Measurements from ENCODE around the gene CARS2. TPM values are rescaled to one million over a fixed set of nuclear protein-coding genes. Genes with fewer than 3 reads are reported as not detected.

Gene CARS2
- total RNA-seq, 1 donor from 2014 or later = 57.1 TPM

DNA sequence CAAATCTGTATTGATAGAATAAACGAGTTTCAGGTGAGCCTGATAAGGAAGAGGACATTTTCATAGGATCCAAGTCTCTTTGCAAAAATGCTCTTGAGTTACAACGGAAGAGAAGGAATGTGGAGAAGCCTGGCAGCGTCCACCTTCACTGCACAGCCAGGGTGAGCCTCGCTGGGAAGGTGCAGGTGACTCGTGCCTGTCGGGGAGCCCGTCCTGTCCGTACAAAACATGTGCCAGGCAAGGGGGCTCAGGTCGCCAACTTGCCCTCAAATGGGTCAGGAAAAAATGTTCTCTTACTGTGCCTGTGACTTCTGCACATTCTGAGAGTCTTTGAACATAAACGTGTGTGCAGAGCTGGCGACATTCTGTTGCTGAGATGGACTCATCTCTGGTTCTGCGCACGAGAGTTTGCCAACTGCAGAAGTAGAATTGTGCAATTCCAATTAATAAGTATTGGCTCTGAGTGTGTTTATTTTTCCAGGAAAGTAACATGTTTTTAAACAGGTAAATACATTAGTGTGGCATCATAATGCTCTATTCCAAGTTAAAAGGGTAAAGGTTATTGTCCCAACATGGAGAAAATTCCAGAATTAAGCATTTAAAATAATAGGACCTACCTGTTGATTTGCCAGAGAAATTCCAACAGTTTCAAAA lies 62.0 kb downstream of the CARS2 start:
- TF ChIP-seq, protein P1, sequence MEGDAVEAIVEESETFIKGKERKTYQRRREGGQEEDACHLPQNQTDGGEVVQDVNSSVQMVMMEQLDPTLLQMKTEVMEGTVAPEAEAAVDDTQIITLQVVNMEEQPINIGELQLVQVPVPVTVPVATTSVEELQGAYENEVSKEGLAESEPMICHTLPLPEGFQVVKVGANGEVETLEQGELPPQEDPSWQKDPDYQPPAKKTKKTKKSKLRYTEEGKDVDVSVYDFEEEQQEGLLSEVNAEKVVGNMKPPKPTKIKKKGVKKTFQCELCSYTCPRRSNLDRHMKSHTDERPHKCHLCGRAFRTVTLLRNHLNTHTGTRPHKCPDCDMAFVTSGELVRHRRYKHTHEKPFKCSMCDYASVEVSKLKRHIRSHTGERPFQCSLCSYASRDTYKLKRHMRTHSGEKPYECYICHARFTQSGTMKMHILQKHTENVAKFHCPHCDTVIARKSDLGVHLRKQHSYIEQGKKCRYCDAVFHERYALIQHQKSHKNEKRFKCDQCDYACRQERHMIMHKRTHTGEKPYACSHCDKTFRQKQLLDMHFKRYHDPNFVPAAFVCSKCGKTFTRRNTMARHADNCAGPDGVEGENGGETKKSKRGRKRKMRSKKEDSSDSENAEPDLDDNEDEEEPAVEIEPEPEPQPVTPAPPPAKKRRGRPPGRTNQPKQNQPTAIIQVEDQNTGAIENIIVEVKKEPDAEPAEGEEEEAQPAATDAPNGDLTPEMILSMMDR (IDR thresholded peaks at IDR 0.05) = no peak
- Mint-ChIP-seq H3K27me3 (ENCODE audit: unreplicated experiment) (no peaks in the 10 kb centered on the region), H3K4me3 (ENCODE audit: unreplicated experiment) (no peak overlapping the region), H3K9me3 (ENCODE audit: unreplicated experiment) (no peaks in the 10 kb centered on the region), H3K4me1 (ENCODE audit: unreplicated experiment) (peaks cover 2% of the 10 kb centered on the region), H3K27ac (ENCODE audit: unreplicated experiment) (no peak overlapping the region), H3K36me3 (ENCODE audit: unreplicated experiment) (peaks cover 25% of the 10 kb centered on the region)
- no peak for DNase-seq (ENCODE audit: extremely low spot score, unreplicated experiment)

DNA sequence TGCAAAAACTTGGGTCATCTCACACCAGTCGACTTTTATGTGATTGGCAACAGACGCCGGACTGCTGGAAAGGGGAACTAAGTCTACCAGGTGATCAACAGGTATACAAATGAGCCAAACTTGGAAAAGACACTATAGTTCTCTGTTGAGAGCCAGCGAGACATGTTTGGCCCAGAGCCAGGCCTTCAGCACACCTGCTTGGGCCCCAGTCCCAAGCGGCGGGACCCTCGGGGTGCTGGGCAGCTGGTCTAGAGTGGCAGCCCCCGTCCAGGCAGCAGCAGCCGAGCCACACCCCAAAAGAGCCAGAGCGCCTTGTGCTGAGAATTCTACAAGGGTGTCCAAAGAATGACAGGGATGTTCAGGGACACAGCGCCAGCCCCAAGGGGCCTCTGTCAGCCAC lies 62.6 kb downstream of the CARS2 start:
- TF ChIP-seq, protein P1 (IDR thresholded peaks at IDR 0.05) = no peak
- DNase-seq (ENCODE audit: extremely low spot score, unreplicated experiment) = no peak
- no peak overlapping the region for H3K27ac Mint-ChIP-seq (ENCODE audit: unreplicated experiment)
- no peaks in the 10 kb centered on the region for H3K9me3 Mint-ChIP-seq (ENCODE audit: unreplicated experiment)
- peaks cover 2% of the 10 kb centered on the region for H3K4me1 Mint-ChIP-seq (ENCODE audit: unreplicated experiment)
- H3K36me3 Mint-ChIP-seq (ENCODE audit: unreplicated experiment) = peaks cover 31% of the 10 kb centered on the region
- H3K4me3 Mint-ChIP-seq (ENCODE audit: unreplicated experiment) = no peak overlapping the region
- no peaks in the 10 kb centered on the region for H3K27me3 Mint-ChIP-seq (ENCODE audit: unreplicated experiment)

DNA sequence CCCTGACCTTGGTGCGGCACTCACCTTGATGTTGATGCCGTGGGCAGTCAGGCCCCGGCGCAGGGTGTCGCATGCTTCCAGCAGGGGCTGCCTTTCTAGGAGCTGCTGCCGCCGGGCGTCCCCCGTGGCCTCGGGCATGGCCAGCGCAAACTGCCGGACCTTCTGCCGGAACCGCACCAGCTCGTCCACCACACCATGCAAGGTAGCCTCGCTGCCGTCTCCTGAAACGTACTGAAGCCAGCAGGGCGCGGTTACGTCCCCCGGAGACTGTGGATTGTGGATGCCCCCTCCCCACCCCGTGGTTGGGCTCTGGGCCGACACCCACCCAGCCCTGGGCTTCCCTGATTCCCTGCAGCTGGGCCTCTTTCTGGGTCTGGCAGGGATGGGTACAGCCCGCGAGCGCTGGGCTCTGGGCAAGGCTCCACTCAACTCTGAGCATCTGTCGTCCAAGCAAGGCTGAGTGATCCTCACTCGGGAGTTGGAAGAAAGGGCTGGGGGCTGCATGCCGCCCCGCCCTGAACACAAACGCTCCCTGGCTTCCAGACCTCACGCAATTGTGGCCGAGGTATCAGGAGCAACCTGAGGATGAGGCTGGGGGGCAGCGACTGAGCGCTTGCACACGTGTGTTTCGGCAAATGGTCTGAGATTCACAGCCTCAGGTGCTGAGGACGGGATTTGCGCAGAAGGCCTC lies 63.5 kb downstream of the CARS2 start:
- H3K4me3 Mint-ChIP-seq (ENCODE audit: unreplicated experiment) = no peak overlapping the region
- peak; percentile 83 for DNase-seq (ENCODE audit: extremely low spot score, unreplicated experiment)
- H3K27ac Mint-ChIP-seq (ENCODE audit: unreplicated experiment) = no peak overlapping the region
- H3K27me3 Mint-ChIP-seq (ENCODE audit: unreplicated experiment) = no peaks in the 10 kb centered on the region
- TF ChIP-seq, protein P1 (IDR thresholded peaks at IDR 0.05) = no peak
- H3K36me3 Mint-ChIP-seq (ENCODE audit: unreplicated experiment) = peaks cover 33% of the 10 kb centered on the region
- H3K9me3 Mint-ChIP-seq (ENCODE audit: unreplicated experiment) = no peaks in the 10 kb centered on the region
- peaks cover 2% of the 10 kb centered on the region for H3K4me1 Mint-ChIP-seq (ENCODE audit: unreplicated experiment)

DNA sequence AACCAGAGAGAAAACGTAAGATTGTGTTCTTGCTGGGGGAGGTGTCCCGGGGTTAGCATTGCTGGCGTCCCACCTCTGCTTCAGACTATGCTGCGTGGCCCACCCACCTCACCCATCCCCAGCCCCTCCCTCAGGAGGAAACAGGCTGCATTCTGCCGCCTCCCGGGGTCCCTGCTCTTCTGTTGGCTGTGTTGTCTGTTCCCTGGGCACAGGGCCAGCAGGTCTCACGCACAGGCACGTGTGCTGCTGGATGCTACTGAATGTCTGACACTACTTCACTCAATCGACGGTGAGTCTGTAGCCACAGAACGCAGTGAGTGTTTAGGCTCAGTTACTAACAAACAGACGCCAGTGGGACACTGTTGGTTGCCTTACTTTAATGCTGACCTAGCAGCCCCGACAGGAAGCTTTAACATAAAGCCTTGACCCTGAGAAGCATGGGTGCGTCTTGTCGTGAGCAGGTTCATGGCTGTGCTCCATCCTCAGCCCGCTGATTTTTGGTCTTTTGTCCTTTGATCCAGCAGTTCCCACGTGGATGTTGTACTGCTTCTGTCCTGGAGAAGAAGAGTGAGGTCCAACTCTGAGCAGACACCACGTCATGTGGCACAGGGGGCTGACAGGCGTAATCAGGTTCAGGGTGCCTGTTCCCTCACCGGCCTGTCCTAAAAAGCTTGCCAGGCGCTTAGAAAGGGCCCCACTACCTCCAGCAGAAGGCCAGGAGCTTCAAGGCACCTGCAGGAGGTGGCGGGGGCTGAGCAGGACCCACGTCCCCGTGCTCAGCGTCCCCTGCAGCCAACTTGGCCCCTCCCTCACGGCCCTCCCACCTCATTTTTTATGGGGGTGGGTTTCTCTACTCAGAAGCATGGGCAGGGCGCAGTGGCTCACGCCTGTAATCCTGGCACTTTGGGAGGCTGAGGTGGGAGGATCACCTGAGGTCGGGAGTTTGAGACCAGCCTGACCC lies 64.6 kb downstream of the CARS2 start:
- TF ChIP-seq, protein P1 (IDR thresholded peaks at IDR 0.05) = no peak
- Mint-ChIP-seq H3K27me3 (ENCODE audit: unreplicated experiment) (no peaks in the 10 kb centered on the region), H3K27ac (ENCODE audit: unreplicated experiment) (no peak overlapping the region), H3K9me3 (ENCODE audit: unreplicated experiment) (no peaks in the 10 kb centered on the region), H3K4me1 (ENCODE audit: unreplicated experiment) (peaks cover 2% of the 10 kb centered on the region), H3K36me3 (ENCODE audit: unreplicated experiment) (peaks cover 41% of the 10 kb centered on the region), H3K4me3 (ENCODE audit: unreplicated experiment) (no peak overlapping the region)
- no peak for DNase-seq (ENCODE audit: extremely low spot score, unreplicated experiment)

Data from osteocyte (in vitro differentiated cells).